Prostate gland (tissue), 2 donors: Measurements from ENCODE around the gene TMEM232.

Experiments
- POLR2AphosphoS5 ChIP-seq: sonication (generic); formaldehyde crosslinking; IDR thresholded peaks from one replicate; pipeline ENCODE4 v1.6.1; 2017; ENCODE audit warnings: antibody characterized with exemption
- TF ChIP-seq, protein P1 (sequence below), 4 experiments: fragments of 200-600 bp in 2 of 4; fragments of 450-650 bp in 2 of 4; sonication (generic) in 2 of 4; IDR thresholded peaks; 1 replicate in 3 of 4; 2 replicates in 1 of 4; pipeline ENCODE4 v1.5.1; 2016 to 2019; ENCODE audit warnings: antibody characterized with exemption in 4 of 4, mild to moderate bottlenecking in 2 of 4, moderate library complexity in 2 of 4

- TF ChIP-seq, protein P1, sequence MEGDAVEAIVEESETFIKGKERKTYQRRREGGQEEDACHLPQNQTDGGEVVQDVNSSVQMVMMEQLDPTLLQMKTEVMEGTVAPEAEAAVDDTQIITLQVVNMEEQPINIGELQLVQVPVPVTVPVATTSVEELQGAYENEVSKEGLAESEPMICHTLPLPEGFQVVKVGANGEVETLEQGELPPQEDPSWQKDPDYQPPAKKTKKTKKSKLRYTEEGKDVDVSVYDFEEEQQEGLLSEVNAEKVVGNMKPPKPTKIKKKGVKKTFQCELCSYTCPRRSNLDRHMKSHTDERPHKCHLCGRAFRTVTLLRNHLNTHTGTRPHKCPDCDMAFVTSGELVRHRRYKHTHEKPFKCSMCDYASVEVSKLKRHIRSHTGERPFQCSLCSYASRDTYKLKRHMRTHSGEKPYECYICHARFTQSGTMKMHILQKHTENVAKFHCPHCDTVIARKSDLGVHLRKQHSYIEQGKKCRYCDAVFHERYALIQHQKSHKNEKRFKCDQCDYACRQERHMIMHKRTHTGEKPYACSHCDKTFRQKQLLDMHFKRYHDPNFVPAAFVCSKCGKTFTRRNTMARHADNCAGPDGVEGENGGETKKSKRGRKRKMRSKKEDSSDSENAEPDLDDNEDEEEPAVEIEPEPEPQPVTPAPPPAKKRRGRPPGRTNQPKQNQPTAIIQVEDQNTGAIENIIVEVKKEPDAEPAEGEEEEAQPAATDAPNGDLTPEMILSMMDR (IDR thresholded peaks at IDR 0.05), result no peak
- no peak for TF ChIP-seq POLR2AphosphoS5
These were observed 153.7 kb downstream of the TMEM232 start for GRCh38 chr5:110572729-110573128.
